GM18873 (cell line): ENCODE results near the gene LYZL1.
A peak's percentile ranks its signal among the peaks of the same experiment; 100 is the strongest.
"Not testable (repeated sequence)": the region's sequence is repeated elsewhere in the genome, so short reads cannot be mapped to it uniquely, and the experiment has no call there.

Source experiments
- ATAC-seq: cut with Tn5 transposase; IDR thresholded peaks from one replicate; pipeline ENCODE4 v1.9.1; 2021; ENCODE audit warnings: mild to moderate bottlenecking, moderate library complexity, moderate number of reproducible peaks; ENCODE audit not compliant: unreplicated experiment, low FRiP score

LYZL1 gene

DNA sequence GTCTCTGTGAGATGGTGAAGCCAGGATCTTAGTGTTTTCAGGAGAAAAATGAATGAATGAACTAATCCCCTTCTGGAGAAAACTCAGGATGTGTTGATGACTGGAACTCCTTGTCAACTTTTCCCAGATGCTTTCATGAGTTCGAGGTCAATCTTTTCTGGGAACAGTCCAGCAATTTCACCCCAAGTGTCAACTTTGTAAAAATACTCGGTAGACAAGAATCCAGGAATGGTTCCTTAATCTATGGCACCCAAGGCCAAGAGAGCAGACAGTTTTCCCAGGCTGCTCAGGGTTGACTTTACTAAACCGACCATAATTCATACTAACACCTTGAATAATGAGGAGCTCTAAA, 31.1 kb upstream of the LYZL1 start:
- no peak for ATAC-seq

DNA sequence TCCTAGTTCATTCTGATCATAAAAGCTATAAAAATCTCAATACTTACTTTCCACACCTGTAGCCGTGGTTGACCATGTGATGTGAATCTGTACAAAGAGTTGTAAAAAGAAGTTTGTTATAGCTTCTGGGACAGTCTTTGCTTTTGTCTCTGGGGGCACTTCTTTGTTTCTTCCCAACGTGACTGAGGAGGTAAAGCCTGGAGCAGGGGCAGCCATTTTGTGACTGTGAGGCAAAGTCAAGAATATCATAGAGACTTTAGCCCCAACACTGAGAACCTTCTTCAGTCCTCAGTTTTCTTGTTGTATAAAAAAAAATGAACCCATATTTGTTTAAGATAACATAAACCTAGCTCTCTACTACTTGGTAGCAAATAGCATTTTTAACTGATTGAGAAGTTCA, 29.4 kb upstream of the LYZL1 start:
- no peak for ATAC-seq

DNA sequence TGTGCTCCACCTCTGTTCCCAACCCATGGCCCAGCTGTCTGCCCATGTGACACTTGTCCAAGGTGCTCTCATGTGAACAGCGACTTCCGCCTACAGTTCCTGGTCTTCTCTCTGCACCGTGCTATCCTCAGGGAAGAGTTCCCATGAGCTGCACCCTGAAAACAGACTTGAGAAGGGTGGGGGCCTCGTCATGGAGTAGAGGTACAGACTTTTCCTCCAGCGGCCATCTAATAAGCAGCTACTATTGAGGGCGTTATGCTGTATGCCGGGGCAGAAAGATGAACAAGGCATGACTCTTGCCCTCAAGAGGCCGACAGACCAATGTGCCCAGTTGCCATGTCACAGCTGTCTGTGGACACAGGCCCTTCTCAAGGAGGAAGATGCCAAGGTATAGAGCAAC, 25.4 kb upstream of the LYZL1 start:
- no peak for ATAC-seq

DNA sequence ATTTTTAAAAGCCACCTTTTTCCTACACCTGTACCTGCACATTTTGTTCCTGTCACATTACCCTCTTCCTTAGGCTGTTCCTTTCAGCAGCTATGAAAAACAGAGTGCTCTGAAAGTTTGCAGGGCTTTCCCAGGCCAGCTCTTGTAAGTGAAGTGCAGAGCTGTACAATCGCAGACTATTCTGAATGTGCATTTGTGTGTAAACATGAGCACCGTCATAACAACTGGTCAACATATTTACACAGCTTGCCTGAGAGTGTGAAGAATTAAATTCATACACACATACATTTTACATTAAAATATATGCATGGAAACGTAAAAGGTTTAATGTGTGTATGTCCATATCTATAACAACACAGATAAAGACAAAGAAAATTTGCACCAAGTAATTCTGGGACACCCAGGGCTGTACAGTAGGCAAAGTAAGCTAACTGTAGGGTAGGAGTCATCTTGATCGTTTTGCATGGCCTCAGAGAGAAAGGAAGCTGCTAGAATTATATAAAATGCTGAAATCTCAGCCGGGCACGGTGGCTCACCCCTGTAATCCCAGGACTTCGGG, 23.6 kb upstream of the LYZL1 start:
- ATAC-seq = no peak

DNA sequence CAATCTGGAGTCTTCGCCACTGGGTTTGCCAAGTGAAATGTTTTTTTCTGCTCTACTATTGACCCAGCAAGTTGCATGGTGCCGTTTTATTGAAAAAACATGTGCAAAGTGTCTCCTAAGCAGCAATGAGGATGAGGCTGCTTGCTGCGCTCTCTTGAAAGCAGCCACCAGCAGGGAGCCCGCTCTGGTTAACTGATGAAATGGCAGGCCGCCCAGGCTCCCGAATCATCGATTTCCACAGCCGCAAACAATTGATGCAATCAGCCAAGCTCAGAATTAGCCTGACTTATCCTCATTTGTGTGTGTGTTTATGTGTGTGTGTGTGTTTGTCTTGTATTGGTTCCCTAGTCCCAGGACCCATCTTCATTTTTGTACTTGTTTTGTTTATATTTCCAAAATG, 22.2 kb upstream of the LYZL1 start:
- ATAC-seq = no peak

DNA sequence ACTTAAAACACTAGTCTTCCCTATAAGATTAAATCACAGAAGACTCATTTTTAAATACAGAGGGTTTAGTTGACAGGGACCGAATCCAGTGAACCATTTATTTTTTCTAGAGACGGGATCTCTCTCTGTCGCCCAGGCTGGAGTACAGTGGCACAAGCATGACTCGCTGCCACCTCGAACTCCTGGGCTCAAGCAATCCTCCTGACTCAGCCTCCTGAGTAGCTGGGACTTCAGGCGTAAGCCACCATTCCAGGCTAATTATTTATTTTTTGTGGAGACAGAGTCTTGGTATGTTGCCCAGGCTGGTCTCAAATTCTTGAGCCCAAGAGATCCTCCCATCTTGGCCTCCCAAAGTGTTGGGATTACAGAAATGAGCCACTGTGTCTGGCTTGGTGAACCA, 20.9 kb upstream of the LYZL1 start:
- no peak for ATAC-seq

DNA sequence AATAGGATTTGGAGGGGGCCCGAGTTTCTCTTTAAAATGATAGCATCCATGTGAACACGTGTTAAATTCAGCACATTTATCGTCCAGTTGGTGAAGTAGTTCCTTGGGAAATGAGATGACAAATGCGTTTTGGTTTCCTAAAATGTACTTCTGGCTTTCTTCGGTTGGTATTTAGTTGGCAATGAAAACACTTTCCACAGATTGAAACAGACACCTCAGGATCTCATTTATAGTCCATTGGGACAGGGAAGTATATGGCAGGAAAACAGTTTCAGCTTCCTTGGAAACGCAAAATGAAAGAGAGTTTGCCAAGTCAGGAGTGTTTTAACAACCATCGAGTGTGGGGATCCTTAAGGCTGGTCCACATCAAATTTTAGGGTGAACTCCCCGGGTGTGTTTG, 19.4 kb upstream of the LYZL1 start:
- ATAC-seq = no peak

DNA sequence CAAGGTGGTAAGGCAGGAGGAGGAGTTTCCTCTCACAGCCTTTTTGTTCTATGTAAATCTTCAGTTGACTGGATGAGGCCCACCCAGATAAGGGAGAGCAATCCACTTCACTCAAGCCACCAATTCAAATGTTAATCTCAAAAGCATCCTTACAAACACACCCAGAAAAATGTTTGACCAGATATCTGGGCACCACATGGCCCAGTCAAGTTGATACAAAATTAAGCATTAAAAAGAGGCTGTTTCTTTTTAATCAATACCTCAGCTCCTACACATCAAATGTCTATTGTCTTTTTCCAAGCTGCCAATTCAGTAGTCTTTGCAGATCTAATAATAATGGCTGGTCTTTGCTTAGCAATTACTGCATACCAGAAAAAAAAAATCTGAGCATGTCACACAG, 18.0 kb upstream of the LYZL1 start:
- no peak for ATAC-seq

DNA sequence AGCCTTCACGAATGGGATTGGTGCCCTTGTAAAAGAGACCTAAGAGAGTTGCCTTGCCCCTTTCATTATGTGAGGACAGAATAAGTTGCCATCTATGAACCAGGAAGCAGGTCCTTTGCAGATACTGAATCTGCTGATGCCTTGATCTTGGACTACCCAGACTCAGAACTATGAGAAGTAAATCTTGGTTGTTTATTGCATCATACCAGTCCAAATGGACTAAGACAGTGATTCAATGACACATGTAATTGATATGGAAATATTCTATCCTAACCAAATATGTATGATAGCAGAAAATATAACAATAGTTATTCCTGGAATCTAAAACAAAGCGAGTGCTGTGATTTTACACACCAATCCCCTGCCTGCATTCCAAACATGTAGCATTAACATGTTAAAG, 17.0 kb upstream of the LYZL1 start:
- no peak for ATAC-seq

DNA sequence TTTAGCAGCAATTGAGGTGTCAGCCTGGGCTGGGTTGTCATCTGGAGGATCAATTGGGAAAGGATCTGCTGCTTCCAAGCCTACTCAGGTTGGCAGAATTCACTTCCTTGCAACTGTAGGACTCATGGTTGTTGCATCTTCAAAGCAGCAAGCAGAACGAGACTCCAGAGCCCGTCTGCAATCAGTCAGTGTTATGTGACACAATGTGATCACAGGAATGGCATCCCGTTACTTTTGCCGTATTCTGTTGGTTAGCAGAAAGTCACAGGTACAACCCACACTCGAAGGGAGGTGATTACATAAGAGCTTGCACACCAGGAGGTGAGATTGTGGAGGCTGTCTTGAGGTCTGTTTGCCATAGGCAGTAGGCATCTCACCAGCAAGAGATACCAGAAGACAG, 15.4 kb upstream of the LYZL1 start:
- ATAC-seq = no peak

DNA sequence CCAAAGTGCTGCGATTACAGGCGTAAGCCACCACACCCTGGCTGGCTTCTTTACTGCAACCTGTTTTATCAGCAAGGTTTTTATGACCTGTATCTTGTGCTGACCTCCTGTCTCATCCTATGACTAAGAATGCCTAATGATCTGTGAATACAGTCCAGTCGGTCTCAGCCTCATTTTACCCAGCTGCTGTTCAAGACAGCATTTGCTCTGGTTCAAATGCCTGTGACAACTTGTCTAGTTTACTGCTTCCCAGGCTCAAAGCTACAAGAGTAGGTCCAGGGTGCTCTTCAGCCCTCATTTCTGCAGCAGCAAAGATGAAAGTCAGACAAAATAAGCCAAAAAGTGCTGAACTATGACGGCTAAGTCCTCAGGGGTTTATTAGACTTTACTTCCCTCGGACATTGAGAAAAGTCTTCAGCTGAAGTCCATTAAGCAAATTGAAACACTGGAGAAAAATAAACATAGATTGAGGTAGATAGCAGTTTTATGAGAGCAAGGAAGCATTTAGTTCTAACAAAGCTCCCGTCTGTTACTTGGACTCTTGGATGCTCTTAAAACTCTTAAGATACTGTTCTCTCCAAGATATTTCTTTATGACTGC, 12.5 kb upstream of the LYZL1 start:
- ATAC-seq = no peak

DNA sequence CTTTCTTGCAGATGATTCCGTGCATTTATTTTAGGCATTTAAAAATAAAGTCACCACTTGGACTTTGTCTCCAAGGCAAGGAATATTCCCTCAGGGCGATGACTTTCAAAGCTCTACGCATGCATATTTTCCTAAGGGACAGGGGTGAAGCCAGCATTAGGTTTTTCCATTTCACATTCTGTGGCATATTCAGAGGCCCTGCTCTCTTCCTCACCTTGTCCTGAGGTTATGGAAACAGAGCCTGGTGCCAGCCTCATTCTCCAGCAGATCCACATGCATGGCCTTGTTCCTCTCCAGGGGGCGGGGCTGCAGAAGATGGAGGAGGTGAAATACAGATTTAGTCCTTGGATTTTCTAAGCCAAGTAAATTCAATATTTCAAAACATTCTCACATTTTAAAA, 11.6 kb upstream of the LYZL1 start:
- ATAC-seq = no peak

DNA sequence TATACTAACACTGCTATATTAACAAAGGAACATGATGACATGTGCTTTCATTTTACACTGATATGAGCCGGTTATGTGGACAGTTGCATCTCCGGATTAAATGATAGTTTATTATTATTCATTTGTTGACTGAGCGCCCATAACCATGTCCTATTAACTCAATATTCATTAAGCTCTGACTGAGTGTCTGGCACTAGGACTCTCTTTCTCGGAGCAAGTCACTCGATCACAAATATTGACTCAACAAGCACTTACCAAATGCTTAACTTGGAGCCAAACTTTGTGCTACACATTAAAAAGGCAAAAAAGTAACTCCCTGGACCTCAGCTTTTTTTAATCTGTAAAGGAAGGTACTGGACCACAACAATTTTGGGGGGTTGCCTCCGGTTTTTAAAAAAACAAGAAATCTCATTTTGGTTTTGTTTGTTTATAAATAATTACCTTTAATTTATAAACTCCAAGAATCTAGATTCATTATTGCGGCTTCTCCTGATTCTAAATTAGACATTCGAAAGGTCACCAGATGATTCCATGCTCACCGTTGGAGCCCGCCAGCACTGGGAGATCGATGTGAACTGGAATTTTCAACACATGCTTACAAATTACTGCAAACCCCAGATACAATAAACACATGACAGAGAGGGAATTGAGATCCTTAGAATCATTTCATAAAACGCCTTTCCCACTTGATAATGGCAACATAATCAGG, 8.9 kb upstream of the LYZL1 start:
- ATAC-seq = no peak

DNA sequence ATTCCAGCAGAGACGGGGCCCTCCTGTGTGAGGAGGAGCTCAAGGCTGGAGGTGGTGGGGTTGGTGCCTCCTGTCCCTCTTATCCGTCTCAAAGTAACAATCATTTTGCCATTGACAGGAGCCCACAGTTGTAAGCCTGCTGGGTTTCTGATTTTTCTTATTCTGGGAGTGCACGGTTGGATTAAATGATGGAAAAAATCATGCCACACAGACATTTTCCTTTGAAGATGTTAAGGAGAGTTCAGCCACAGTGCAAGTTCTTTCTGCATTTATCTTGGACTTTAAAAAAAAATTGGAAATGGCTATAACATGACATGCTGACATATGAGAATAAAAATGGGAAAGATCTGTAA, 8.4 kb upstream of the LYZL1 start:
- ATAC-seq = no peak

DNA sequence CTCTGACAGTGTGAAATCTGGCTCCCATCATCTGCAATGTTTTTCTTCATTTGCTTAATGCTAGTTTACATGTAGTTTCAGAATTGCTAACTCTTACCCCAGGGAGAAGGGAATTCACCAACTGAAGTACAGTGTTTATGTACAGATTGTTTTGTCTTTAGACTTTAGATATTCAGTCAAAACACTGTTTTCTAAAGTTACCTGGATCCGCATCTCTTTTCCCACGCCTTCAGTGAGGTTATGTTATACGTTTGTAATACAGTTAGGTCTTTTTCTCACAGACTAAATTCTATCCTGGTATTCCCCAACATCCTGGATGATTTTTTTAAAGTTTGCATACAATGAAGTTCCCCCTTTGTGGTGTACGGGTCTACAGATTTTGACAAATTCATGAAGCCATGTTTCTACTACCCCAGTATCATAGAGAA, 3.2 kb upstream of the LYZL1 start:
- ATAC-seq = peak; percentile 94

DNA sequence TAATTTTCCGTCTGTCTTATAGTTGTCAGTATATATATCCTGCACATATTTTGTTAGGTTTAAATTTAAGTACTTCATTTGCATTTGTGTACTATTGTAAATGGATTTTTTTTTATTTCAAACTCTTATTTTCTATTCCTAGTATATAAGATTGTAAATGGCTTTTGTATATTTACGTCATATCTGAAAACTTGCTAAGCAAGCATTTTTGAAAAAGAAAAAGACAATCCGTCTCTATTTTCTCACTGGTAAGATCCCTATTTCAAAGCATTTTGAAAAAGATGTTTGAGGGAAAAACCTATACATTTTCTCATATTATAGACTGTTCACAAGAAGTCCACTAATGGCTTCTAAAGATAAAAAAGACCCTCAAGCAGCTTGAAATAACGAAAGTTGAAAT, 1.2 kb upstream of the LYZL1 start:
- ATAC-seq = no peak

DNA sequence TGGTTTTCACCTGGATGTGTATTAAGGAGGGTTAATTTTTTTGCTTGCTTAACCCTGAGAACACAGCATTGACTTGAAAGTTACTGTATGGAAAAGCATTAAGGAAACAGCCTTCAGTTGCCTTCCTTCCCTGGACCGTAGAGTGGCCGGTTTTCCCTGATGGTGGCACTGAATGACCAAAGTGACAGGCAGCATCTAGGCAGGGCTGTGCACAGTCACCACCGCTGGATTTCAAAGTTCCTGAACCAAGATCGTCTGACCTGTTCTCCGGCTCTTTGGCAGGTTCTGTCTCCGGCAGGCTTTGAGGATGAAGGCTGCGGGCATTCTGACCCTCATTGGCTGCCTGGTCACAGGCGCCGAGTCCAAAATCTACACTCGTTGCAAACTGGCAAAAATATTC, 2.7 kb downstream of the LYZL1 start:
- not testable (repeated sequence) for ATAC-seq

DNA sequence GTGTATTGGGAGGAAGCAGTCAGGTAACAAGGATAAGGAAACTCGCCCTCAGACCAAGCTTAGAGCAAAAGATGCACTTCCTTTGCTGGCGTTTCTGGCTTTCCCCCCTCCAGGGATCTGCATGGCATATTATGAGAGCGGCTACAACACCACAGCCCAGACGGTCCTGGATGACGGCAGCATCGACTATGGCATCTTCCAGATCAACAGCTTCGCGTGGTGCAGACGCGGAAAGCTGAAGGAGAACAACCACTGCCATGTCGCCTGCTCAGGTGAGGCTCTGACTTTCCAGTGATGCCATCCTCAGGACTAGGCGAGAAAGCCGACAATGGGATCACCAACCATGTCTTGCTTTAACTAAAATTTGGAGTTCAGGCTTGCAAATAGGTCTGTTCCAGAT, 3.5 kb downstream of the LYZL1 start:
- not testable (repeated sequence) for ATAC-seq

DNA sequence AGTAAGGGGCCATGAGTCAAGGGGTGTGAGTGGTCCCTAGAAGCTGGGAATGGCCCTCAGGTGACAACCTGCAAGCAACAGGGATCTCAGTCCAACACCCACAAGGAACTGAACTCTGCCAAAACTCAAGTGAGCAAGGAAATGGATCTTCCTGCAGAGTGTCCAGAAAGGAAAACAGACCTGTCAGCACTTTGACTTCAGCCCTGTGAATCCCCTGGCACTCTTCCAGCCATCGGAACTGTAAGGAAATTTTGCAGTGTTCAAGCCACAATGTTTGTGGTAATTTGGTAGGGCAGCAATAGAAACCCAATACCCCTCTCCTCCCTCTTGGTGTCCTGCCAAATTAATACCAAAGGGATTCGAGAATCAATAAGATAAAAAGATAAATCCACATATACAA, 6.9 kb downstream of the LYZL1 start:
- no peak for ATAC-seq

DNA sequence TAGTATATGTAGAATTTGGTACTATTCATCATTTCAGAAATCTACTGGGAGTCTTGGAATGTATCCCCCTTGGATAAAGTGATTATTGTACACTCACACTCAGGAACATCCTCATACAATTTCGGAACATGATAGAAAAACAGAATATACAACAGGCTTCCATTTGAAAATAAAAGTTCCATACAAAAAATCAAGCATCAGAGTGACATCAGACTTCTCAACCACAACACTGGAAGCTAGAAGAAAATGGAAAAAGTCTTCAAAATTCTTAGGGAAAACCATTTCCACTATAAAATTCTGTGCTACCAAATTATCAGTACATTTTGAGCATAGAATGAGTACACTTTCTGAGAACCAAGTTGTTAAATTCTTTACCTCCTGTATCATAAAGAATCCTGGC, 8.8 kb downstream of the LYZL1 start:
- ATAC-seq = no peak

DNA sequence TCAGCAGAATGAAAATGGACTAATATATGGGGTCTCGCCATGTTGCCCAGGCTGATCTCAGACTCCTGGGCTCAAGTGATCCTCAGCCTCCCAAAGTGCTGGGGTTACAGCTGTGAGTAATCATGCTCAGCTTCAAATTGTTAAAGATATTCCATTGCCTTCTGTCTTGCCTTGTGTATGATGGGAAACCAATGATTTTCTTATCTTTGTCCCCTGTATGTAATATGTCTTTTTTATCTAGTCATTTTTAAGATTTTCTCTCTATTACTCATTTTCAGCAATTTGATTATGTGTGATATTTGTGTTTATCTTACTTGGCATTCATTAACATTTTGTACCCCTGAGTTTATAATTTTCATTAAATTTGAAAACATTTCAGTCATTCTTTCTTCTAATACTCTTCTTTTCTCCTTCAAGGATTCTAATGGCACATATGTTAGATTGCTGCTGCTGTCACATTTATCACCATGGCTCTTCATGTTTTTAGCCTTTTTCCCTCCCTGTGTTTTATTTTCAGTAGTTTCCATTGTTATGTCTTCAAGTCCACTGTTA, 12.6 kb downstream of the LYZL1 start:
- no peak for ATAC-seq

DNA sequence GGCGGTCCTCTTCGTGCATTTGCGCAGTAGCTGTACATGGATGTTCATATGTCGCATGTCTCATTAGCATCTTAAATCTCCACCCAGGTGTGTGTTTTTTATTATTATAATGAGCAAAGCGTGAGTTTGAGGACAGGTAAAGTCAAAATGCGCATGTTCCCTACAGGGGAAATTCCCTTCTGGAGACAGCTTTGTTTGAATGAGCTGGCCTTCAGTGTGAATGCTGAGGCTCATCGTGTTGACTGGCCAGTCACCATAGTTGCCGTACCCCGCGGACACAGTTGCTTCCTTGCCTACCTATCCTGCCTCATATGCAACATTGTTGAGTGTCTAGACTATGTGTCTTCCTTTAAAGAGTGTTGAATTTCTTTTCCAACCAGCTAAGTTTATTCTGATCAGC, 13.6 kb downstream of the LYZL1 start:
- no peak for ATAC-seq
